B cell (primary cell): ENCODE measurements around the gene TTLL8. TPM values are rescaled to one million over a fixed set of nuclear protein-coding genes. Genes with fewer than 3 reads are reported as not detected.

Experiments used
- ATAC-seq: fragments of 200-7000 bp; cut with Tn5 transposase; one replicate; pipeline ENCODE4 v1.10.0; 2021; ENCODE audit warnings: low read depth, mild to moderate bottlenecking, moderate number of reproducible peaks, moderate library complexity
- CTCF ChIA-PET: fragments of 350-600 bp; sonication (Branson Sonifier 250); formaldehyde crosslinking; loops from one replicate; lab custom pipeline; 2021; ENCODE audit warnings: antibody characterized with exemption, inconsistent platforms; lab: Charles Lee
- POLR2A ChIA-PET: fragments of 350-600 bp; sonication (Branson Sonifier 250); formaldehyde crosslinking; loops from one replicate; lab custom pipeline; 2021; ENCODE audit warnings: antibody characterized with exemption; lab: Charles Lee
- DNase-seq: peaks from one replicate; pipeline ENCODE4 v3.0.0; 2013
- H2AFZ ChIP-seq: 2 replicates; pipeline ENCODE4 v1.6.1; 2012; ENCODE audit warnings: mild to moderate bottlenecking, low read depth, low read length; ENCODE audit not compliant: insufficient read depth, poor library complexity, severe bottlenecking
- H3K27ac ChIP-seq, 2 donors: 1 replicate in 1 of 2; 2 replicates in 1 of 2; pipeline ENCODE4 v1.5.1; 2012 to 2013; ENCODE audit warnings: low read length in 2 of 2, mild to moderate bottlenecking in 2 of 2, moderate library complexity in 1 of 2
- H3K27me3 ChIP-seq, 4 experiments: fragments of 200-600 bp in 1 of 4; sonication (generic) in 1 of 4; replicated peaks in 1 of 4; 1 replicate in 2 of 4; 2 replicates in 2 of 4; pipeline versions ENCODE4 v1.6.1 to v1.7.0; 2013 to 2016; ENCODE audit warnings: low read length in 3 of 4, mild to moderate bottlenecking in 2 of 4, mixed read lengths in 1 of 4, moderate library complexity in 1 of 4; ENCODE audit not compliant: insufficient read depth in 4 of 4, control insufficient read depth in 3 of 4; ENCODE audit errors: control extremely low read depth in 1 of 4
- H3K36me3 ChIP-seq, 2 experiments: replicated peaks in 1 of 2; 1 replicate in 1 of 2; 2 replicates in 1 of 2; pipeline versions ENCODE4 v1.6.1 to v1.7.1; 2013; ENCODE audit warnings: low read length in 1 of 2; ENCODE audit not compliant: insufficient read depth in 2 of 2, control insufficient read depth in 1 of 2; ENCODE audit errors: control extremely low read depth in 1 of 2, extremely low read depth in 1 of 2
- H3K4me1 ChIP-seq, 2 donors: fragments of 200-600 bp in 1 of 2; sonication (generic) in 1 of 2; 1 replicate in 1 of 2; 2 replicates in 1 of 2; pipeline versions ENCODE4 v1.5.1 to v1.6.1; 2013 to 2017; ENCODE audit warnings: low read length in 2 of 2; ENCODE audit not compliant: control insufficient read depth in 2 of 2, insufficient read depth in 2 of 2
- H3K4me2 ChIP-seq: replicated peaks from 2 replicates; pipeline ENCODE3; 2012; ENCODE audit warnings: mild to moderate bottlenecking, low read depth, low read length; ENCODE audit not compliant: poor library complexity, severe bottlenecking
- H3K4me3 ChIP-seq, 5 experiments: fragments of 200-600 bp in 1 of 5; sonication (generic) in 1 of 5; 1 replicate in 3 of 5; 2 replicates in 2 of 5; pipeline versions ENCODE4 v1.5.1 to v1.7.0; 2011 to 2016; ENCODE audit warnings: low read length in 4 of 5, mild to moderate bottlenecking in 4 of 5, low read depth in 2 of 5, control low read depth in 1 of 5, moderate library complexity in 1 of 5; ENCODE audit not compliant: insufficient read depth in 1 of 5; ENCODE audit errors: control extremely low read depth in 1 of 5, extremely low read depth in 1 of 5
- H3K79me2 ChIP-seq: fragments of 200-600 bp; sonication (generic); one replicate; pipeline ENCODE4 v1.6.0; 2016; ENCODE audit warnings: low read length; ENCODE audit not compliant: control insufficient read depth, insufficient read depth
- H3K9ac ChIP-seq: fragments of 200-600 bp; sonication (generic); 2 replicates; pipeline ENCODE4 v1.6.1; 2017; ENCODE audit warnings: mild to moderate bottlenecking, low read length, moderate library complexity
- H3K9me3 ChIP-seq, 3 donors: one replicate each; pipeline versions ENCODE4 v1.6.1 to v1.7.1; 2013; ENCODE audit warnings: low read length in 2 of 3; ENCODE audit not compliant: control insufficient read depth in 2 of 3, insufficient read depth in 1 of 3; ENCODE audit errors: control extremely low read depth in 1 of 3
- H4K20me1 ChIP-seq: 2 replicates; pipeline ENCODE4 v1.6.0; 2012; ENCODE audit warnings: mild to moderate bottlenecking, low read length; ENCODE audit not compliant: insufficient read depth, control insufficient read depth, poor library complexity, severe bottlenecking
- H3K27ac Mint-ChIP-seq: one replicate; pipeline ENCODE4 v1.8.0; 2021; ENCODE audit warnings: mixed read lengths
- H3K27me3 Mint-ChIP-seq: one replicate; pipeline ENCODE4 v1.8.0; 2021; ENCODE audit warnings: mixed read lengths
- H3K4me1 Mint-ChIP-seq: one replicate; pipeline ENCODE4 v1.8.0; 2021; ENCODE audit warnings: mixed read lengths
- H3K4me3 Mint-ChIP-seq: one replicate; pipeline ENCODE4 v1.8.0; 2021; ENCODE audit warnings: mixed read lengths
- H3K9me3 Mint-ChIP-seq: one replicate; pipeline ENCODE4 v1.8.0; 2022; ENCODE audit warnings: mixed read lengths; ENCODE audit not compliant: insufficient read depth
- CTCF ChIP-seq: fragments of 200-600 bp; IDR thresholded peaks from one replicate; pipeline ENCODE4 v1.8.0; 2022; ENCODE audit warnings: antibody characterized with exemption, mild to moderate bottlenecking
- EZH2 ChIP-seq: IDR thresholded peaks from 2 replicates; pipeline ENCODE4 v1.6.1; 2012; ENCODE audit warnings: borderline replicate concordance, low read depth, mild to moderate bottlenecking, moderate library complexity, low read length; ENCODE audit not compliant: insufficient read depth, poor library complexity, severe bottlenecking
- WGBS: methylation state at CpG from one replicate; pipeline ENCODE4 v1.1.5; 2013; ENCODE audit warnings: missing lambda C conversion rate; ENCODE audit not compliant: insufficient coverage; 5-methylcytosine and 5-hydroxymethylcytosine counted together
- intact Hi-C: fragments of 100-400 bp; cut with micrococcal nuclease; formaldehyde crosslinking; loops from one replicate; pipeline ENCODE4 v1.10.0; 2022
- polyA plus RNA-seq: library from polyadenylated mRNA; depleted of rRNA; stranded (reverse); fragments of >200 nt; gene quantifications from 2 replicates; pipeline ENCODE4 v1.2.3, GENCODE V29; 2012
- total RNA-seq, 2 donors: library from RNA; stranded (reverse); fragments of 120-200 nt in 1 of 2; gene quantifications; 1 replicate in 1 of 2; 2 replicates in 1 of 2; pipeline versions ENCODE4 v1.2.3 to v1.2.4, GENCODE V29; 2013 to 2022

TTLL8 gene
- total and polyA plus RNA-seq, 2 donors (not counting 1 experiment from before 2014, with no cell fraction given), result not detected

GRCh38 chr22:50086526-50086925 is 28.4 kb upstream of the TTLL8 start:
- no peak for DNase-seq
- no peaks in the 10 kb centered on the region for H3K4me1 ChIP-seq
- H3K79me2 ChIP-seq, result no peaks in the 10 kb centered on the region
- H3K27me3 Mint-ChIP-seq, result peaks cover 23% of the 10 kb centered on the region
- peaks cover 0 to 39% (median 8%) of the 10 kb centered on the region in 4 experiments for H3K27me3 ChIP-seq
- H4K20me1 ChIP-seq, result no peaks in the 10 kb centered on the region
- H3K27ac Mint-ChIP-seq, result no peak overlapping the region
- H3K9me3 ChIP-seq, result peaks cover 0 to 38% (median 15%) of the 10 kb centered on the region in 3 donors
- H3K9me3 Mint-ChIP-seq, result peaks cover 3% of the 10 kb centered on the region
- peaks cover 3% of the 10 kb centered on the region for H3K4me1 Mint-ChIP-seq
- POLR2A ChIA-PET, result no interaction called here
- no peak overlapping the region for H3K4me2 ChIP-seq
- H3K4me3 Mint-ChIP-seq, result no peak overlapping the region
- TF ChIP-seq CTCF (no peak), EZH2 (no peak)
- H3K9ac ChIP-seq, result no peak overlapping the region
- no peak overlapping the region for H3K4me3 ChIP-seq
- no CpG with 5 or more reads among the region's 5 CpGs for WGBS
- CTCF ChIA-PET, result no interaction called here
- ATAC-seq, result no peak
- no peak overlapping the region for H3K27ac ChIP-seq
- intact Hi-C loops, result no loop called here
- no peaks in the 10 kb centered on the region for H3K36me3 ChIP-seq
- H2AFZ ChIP-seq, result no peak overlapping the region

- H3K9me3 ChIP-seq, result peaks cover 0 to 34% (median 15%) of the 10 kb centered on the region in 3 donors
- no peaks in the 10 kb centered on the region for H4K20me1 ChIP-seq
- intact Hi-C loops, result no loop called here
- ChIA-PET CTCF (interaction anchor here (1.1 kb wide), 1 partner anchor 55 kb away, joined by 3 read pairs; no protein-coding TSS in a partner anchor), POLR2A (no interaction called here)
- H3K4me3 ChIP-seq, result peak within 1 kb of the TSS in 4 of 5 experiments; percentile 8 to 54 (median 32)
- Mint-ChIP-seq H3K27me3 (peaks cover 23% of the 10 kb centered on the region), H3K4me1 (peaks cover 3% of the 10 kb centered on the region), H3K27ac (no peak within 1 kb of the TSS), H3K9me3 (peaks cover 3% of the 10 kb centered on the region), H3K4me3 (peak within 1 kb of the TSS; percentile 62)
- peak; percentile 38 for DNase-seq
- H3K9ac ChIP-seq, result no peak within 1 kb of the TSS
- H3K27ac ChIP-seq, result no peak within 1 kb of the TSS
- no peak within 1 kb of the TSS for H2AFZ ChIP-seq
- TF ChIP-seq CTCF (no peak), EZH2 (no peak)
- H3K4me2 ChIP-seq, result peak within 1 kb of the TSS; percentile 68
- no peaks in the 10 kb centered on the region for H3K4me1 ChIP-seq
- no peaks in the 10 kb centered on the region for H3K36me3 ChIP-seq
- 3% methylated on average over 23 of the region's 29 CpGs for WGBS
- peaks cover 0 to 42% (median 8%) of the 10 kb centered on the region in 4 experiments for H3K27me3 ChIP-seq
- no peak for ATAC-seq
- H3K79me2 ChIP-seq, result no peaks in the 10 kb centered on the region
Observed at GRCh38 chr22:50085211-50085972, 27.3 kb upstream of the TTLL8 start, which contains the start of gene MLC1. TSS of gene MLC1 (minus strand) at chr22:50085426. CDS start at chr22:50084902, 524 bp downstream.
